ENCODE results near the gene PROM1.

Gene PROM1

GRCh38 chr4:15965325-15965724 lies 118.5 kb downstream of the PROM1 start:
- ATAC-seq (ENCODE audit: insufficient read depth, low read depth), result no peak
- H2AFZ ChIP-seq (ENCODE audit: low read depth, low read length), result no peak overlapping the region
- H3K27me3 ChIP-seq (ENCODE audit: insufficient read depth, low read length, poor library complexity), result peaks cover 14% of the 10 kb centered on the region
- H3K4me1 ChIP-seq (ENCODE audit: insufficient read depth, low read length), result no peaks in the 10 kb centered on the region
- H3K4me3 ChIP-seq (ENCODE audit: low read depth in 1 of 2, low read length in 2 of 2), result no peak overlapping the region
- no peak for DNase-seq
- no peaks in the 10 kb centered on the region for H3K79me2 ChIP-seq (ENCODE audit: insufficient read depth, low read length)
- H3K27ac ChIP-seq (ENCODE audit: low read length), result no peak overlapping the region
- no peaks in the 10 kb centered on the region for H4K20me1 ChIP-seq (ENCODE audit: insufficient read depth, low read length)
- TF ChIP-seq, protein P1, sequence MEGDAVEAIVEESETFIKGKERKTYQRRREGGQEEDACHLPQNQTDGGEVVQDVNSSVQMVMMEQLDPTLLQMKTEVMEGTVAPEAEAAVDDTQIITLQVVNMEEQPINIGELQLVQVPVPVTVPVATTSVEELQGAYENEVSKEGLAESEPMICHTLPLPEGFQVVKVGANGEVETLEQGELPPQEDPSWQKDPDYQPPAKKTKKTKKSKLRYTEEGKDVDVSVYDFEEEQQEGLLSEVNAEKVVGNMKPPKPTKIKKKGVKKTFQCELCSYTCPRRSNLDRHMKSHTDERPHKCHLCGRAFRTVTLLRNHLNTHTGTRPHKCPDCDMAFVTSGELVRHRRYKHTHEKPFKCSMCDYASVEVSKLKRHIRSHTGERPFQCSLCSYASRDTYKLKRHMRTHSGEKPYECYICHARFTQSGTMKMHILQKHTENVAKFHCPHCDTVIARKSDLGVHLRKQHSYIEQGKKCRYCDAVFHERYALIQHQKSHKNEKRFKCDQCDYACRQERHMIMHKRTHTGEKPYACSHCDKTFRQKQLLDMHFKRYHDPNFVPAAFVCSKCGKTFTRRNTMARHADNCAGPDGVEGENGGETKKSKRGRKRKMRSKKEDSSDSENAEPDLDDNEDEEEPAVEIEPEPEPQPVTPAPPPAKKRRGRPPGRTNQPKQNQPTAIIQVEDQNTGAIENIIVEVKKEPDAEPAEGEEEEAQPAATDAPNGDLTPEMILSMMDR (IDR thresholded peaks at IDR 0.05; ENCODE audit: borderline replicate concordance, extremely low read depth, low read length, poor library complexity, severe bottlenecking), result no peak
- TF ChIP-seq EZH2 (IDR thresholded peaks at IDR 0.05; ENCODE audit: borderline replicate concordance, low read depth, low read length, severe bottlenecking), result no peak
- H3K4me2 ChIP-seq (ENCODE audit: insufficient read depth, low read length), result no peak overlapping the region
- no peak overlapping the region for H3K9ac ChIP-seq (ENCODE audit: low read depth, low read length)
- no peaks in the 10 kb centered on the region for H3K9me3 ChIP-seq (ENCODE audit: insufficient read depth, low read length, severe bottlenecking)
- H3K36me3 ChIP-seq (ENCODE audit: insufficient read depth, low read length), result no peaks in the 10 kb centered on the region

- Histone ChIP-seq H3K4me3 (ENCODE audit: low read depth in 1 of 2, low read length in 2 of 2) (no peak overlapping the region), H3K9ac (ENCODE audit: low read depth, low read length) (no peak overlapping the region), H3K27ac (ENCODE audit: low read length) (no peak overlapping the region), H3K27me3 (ENCODE audit: insufficient read depth, low read length, poor library complexity) (peaks cover 14% of the 10 kb centered on the region), H3K79me2 (ENCODE audit: insufficient read depth, low read length) (no peaks in the 10 kb centered on the region), H4K20me1 (ENCODE audit: insufficient read depth, low read length) (no peaks in the 10 kb centered on the region), H3K4me1 (ENCODE audit: insufficient read depth, low read length) (no peaks in the 10 kb centered on the region), H3K4me2 (ENCODE audit: insufficient read depth, low read length) (no peak overlapping the region), H3K36me3 (ENCODE audit: insufficient read depth, low read length) (no peaks in the 10 kb centered on the region), H2AFZ (ENCODE audit: low read depth, low read length) (no peak overlapping the region), H3K9me3 (ENCODE audit: insufficient read depth, low read length, severe bottlenecking) (no peaks in the 10 kb centered on the region)
- DNase-seq (no peak), ATAC-seq (ENCODE audit: insufficient read depth, low read depth) (no peak)
- TF ChIP-seq EZH2 (IDR thresholded peaks at IDR 0.05; ENCODE audit: borderline replicate concordance, low read depth, low read length, severe bottlenecking), result no peak
- TF ChIP-seq, protein P1 (IDR thresholded peaks at IDR 0.05; ENCODE audit: borderline replicate concordance, extremely low read depth, low read length, poor library complexity, severe bottlenecking), result no peak
These were observed 119.7 kb downstream of the PROM1 start for GRCh38 chr4:15964159-15964558.

DNA sequence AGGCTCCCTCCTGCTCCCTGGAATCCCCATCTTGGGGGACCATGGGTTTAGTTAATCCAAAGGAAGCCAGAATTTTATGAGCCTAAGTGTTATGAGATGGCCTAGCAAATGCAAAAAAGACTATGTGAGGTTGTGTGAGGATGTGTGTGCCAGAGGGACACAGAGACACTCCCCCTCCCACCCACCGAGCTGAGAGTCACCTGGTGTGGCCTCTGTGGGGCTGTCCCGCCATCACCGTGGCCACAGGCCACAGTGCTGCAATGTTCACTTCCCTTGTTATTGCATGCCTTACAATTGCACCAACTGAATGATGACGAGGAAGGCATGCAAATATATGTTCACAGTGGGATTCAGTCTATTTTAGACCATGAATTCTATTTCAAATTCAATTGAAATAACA lies 120.2 kb downstream of the PROM1 start:
- Histone ChIP-seq H4K20me1 (ENCODE audit: insufficient read depth, low read length) (no peaks in the 10 kb centered on the region), H3K79me2 (ENCODE audit: insufficient read depth, low read length) (no peaks in the 10 kb centered on the region), H3K9ac (ENCODE audit: low read depth, low read length) (no peak overlapping the region), H3K4me2 (ENCODE audit: insufficient read depth, low read length) (no peak overlapping the region), H3K27me3 (ENCODE audit: insufficient read depth, low read length, poor library complexity) (peaks cover 9% of the 10 kb centered on the region), H3K4me3 (ENCODE audit: low read depth in 1 of 2, low read length in 2 of 2) (no peak overlapping the region), H3K9me3 (ENCODE audit: insufficient read depth, low read length, severe bottlenecking) (no peaks in the 10 kb centered on the region), H3K36me3 (ENCODE audit: insufficient read depth, low read length) (no peaks in the 10 kb centered on the region), H3K4me1 (ENCODE audit: insufficient read depth, low read length) (no peaks in the 10 kb centered on the region), H3K27ac (ENCODE audit: low read length) (no peak overlapping the region), H2AFZ (ENCODE audit: low read depth, low read length) (no peak overlapping the region; the same call in 1 of the 2 replicates)
- no peak for TF ChIP-seq EZH2 (IDR thresholded peaks at IDR 0.05; ENCODE audit: borderline replicate concordance, low read depth, low read length, severe bottlenecking)
- TF ChIP-seq, protein P1 (IDR thresholded peaks at IDR 0.05; ENCODE audit: borderline replicate concordance, extremely low read depth, low read length, poor library complexity, severe bottlenecking), result no peak
- DNase-seq, result no peak
- ATAC-seq (ENCODE audit: insufficient read depth, low read depth), result no peak

- DNase-seq, result peak; percentile 59
- H3K27me3 ChIP-seq (ENCODE audit: insufficient read depth, low read length, poor library complexity), result peaks cover 9% of the 10 kb centered on the region
- peak; percentile 83 for ATAC-seq (ENCODE audit: insufficient read depth, low read depth)
- TF ChIP-seq, protein P1 (IDR thresholded peaks at IDR 0.05; ENCODE audit: borderline replicate concordance, extremely low read depth, low read length, poor library complexity, severe bottlenecking), result peak; percentile 64
- TF ChIP-seq EZH2 (IDR thresholded peaks at IDR 0.05; ENCODE audit: borderline replicate concordance, low read depth, low read length, severe bottlenecking), result no peak
- H3K4me2 ChIP-seq (ENCODE audit: insufficient read depth, low read length), result no peak within 1 kb of the TSS
- H3K9me3 ChIP-seq (ENCODE audit: insufficient read depth, low read length, severe bottlenecking), result no peaks in the 10 kb centered on the region
- no peak within 1 kb of the TSS; the same call in 1 of the 2 replicates for H2AFZ ChIP-seq (ENCODE audit: low read depth, low read length)
- no peaks in the 10 kb centered on the region for H3K79me2 ChIP-seq (ENCODE audit: insufficient read depth, low read length)
- H3K4me1 ChIP-seq (ENCODE audit: insufficient read depth, low read length), result no peaks in the 10 kb centered on the region
- no peaks in the 10 kb centered on the region for H4K20me1 ChIP-seq (ENCODE audit: insufficient read depth, low read length)
- H3K9ac ChIP-seq (ENCODE audit: low read depth, low read length), result no peak within 1 kb of the TSS
- H3K4me3 ChIP-seq (ENCODE audit: low read depth in 1 of 2, low read length in 2 of 2), result no peak within 1 kb of the TSS
- H3K36me3 ChIP-seq (ENCODE audit: insufficient read depth, low read length), result no peaks in the 10 kb centered on the region
- no peak within 1 kb of the TSS for H3K27ac ChIP-seq (ENCODE audit: low read length)
These were observed 120.8 kb downstream of the PROM1 start, which contains the start of gene FGFBP2 for GRCh38 chr4:15963001-15963451. Gene FGFBP2 (minus strand): TSS chr4:15963175. CDS start chr4:15963129, 46 bp downstream.

All from DND-41 (cell line).